Nucleus accumbens (tissue), 56 donors: ENCODE data around the gene DHDDS.

ENCODE experiments used
- DNase-seq, 56 donors: peaks; one replicate each; lab custom pipeline; 2025; lab: John Stamatoyannopoulos, UW

The DHDDS gene

DNA sequence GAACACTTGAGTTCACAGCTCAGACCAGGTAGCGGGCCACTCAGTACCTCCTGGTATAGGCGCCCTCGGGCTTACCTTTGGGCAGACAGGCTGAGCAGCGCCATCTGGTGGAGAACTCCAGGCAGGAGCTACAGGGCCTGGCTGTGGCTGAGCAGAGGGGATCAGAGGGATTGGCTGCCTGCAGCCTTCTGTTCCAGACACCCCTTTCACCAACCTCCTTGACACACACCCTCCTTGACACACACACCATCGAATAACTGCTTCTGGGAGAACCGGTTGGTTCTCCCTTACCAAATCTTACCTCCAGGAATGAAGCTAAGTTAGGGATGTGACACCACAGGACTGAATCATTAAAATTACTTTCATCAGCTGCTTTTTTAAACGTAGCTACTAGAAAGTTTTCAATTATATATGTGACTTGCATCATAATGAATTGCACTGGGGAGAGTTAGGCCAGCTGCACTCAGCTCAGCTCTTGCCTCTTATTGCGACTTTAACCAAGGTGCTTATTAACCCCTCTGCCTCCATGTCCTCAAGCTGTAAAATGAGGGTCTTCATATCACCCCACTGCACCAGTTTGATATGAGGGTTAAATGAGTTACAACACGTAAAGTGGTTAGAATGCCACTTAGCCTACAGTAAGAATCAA is 14.9 kb upstream of the DHDDS start:
- DNase-seq: peak in 46 of 56 donors; percentile 1 to 79 (median 24)

DNA sequence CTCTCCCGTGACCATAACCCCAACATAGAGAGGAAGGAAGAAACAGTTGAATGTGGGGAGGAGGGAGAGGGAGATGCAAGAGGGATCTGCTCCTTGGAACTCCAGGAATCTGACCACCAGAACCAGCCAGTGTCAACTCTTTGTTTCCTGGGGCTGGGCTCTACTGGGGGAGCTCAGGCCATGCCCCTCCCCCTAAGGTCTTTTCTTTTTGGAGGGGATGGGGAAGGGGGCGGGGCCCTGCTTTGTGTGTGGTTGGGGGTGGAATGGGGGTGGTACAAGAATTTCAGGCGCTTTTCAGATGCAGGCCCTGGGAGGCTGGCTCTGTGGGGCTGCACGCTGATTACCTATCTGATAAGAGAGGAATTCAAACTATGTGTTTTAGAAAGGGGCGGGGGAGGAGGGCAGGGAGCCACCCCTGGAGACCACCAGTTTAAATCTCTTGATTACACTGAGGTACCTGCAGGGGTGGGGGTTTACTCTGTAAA is 13.2 kb upstream of the DHDDS start:
- no peak for DNase-seq

DNA sequence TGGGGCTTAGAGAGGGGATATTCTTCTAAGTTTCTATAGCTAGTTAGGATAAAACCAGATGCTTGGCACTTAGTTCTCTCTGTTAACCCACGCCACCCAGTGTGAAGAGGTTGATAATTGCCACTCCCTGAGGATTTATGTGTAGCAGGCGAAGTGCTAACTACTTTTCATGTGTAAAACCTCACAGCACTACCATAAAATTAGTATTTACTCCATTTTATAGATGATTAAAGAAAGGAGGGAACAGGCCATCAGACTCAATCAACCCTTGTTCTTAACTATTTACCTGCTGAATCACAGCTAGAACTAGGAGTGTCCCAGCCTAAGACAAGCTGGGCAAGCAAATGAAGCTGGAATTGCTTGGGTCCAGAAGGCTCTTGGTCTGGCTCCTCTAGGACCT is 12.6 kb upstream of the DHDDS start:
- no peak for DNase-seq

DNA sequence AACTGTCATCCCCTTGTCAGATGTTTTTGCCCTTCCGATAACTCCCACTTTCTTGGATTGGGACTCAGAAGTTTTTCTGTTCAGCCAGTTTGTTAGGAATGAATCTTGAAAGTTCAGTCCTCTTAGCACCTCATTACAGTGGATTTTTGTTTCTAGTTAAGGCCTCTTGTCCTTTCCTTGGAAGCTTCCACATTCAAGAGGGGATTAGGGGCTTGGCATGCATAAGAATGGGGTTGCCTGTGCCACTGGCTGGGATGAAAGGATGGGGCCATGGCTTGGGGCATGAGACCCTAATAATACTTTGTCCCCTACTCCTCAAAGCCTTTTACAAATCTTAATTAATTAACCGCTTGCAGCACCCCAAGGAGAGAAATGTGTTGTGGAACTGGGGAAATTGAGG is 2.4 kb upstream of the DHDDS start:
- no peak for DNase-seq

DNA sequence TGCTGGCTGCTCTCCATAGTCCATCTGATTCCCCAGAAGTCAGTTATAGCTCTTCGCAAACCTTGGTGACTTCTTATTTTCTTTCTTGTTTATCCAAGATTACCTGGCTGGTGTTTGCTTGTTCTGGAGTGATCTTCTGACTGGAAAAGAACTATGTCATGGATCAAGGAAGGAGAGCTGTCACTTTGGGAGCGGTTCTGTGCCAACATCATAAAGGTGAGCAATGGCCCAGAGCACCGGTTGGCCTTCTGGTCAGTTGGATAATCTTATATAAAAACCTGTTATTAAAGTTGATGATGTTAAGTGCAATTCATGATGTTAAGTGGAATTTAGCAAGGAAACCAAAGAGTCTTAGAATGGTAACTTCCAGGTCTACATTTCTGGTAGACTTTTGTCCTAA is 672 bp downstream of the DHDDS start:
- DNase-seq: no peak

DNA sequence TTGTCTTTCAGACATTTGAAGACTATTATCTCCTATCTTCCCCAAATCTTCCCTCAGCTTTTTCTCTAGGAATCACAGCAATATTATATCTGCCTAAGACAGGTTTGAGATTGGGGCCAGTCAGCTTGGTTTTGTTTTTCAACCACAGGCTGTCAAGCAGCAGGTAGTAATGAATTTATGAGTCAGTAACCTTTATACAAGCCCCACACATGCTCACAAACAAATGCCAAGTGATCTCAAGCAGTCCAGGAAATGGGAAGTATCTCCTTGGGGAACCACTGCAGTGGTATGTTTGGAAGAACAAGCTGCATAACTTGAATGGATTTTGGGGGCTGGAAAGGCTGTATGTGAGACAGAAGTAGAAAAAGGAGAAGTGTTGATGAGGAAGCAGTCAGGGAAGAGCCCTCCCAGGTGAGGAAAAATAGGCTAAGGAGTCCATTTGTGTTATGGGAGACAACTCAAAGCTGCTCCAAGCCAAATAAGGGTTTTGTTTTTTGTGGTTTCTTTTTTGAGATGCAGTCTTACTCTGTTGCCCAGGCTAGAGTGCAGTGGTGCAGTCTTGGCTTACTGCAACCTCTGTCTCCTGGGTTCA is 2.1 kb downstream of the DHDDS start:
- no peak for DNase-seq

DNA sequence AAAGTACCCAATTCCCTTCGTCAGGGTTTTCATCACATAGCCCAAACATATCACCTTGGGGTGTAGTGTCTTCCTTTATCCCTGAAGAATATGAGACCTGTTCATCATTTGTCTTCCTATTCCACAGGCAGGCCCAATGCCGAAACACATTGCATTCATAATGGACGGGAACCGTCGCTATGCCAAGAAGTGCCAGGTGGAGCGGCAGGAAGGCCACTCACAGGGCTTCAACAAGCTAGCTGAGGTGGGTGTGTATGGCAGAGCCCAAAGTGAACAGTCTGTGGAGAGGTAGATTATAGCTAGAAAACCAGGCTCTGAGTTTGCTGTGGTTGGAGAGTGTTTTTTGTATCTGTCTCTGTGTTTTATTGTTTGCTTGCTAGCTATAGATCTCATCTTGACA is 5.9 kb downstream of the DHDDS start:
- no peak for DNase-seq

DNA sequence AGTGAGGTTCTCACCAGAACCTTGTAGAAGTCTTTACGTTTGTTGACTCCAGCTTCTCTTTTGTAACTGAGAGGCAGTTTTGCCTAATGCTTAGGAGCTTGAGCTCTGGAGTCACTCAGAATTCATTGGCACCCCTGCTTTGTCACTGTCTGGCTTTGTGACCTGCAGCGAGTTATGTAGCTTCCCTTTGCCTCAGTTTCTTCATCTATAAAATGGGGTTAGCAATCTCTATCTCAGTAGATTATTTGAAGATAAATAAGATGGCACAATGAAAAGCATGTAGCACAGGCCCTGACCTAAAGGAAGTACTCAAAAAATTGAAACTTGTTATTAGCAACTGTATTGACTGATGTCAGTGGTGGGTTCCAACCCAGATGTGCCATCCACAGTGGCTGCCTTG is 8.1 kb downstream of the DHDDS start:
- no peak for DNase-seq

DNA sequence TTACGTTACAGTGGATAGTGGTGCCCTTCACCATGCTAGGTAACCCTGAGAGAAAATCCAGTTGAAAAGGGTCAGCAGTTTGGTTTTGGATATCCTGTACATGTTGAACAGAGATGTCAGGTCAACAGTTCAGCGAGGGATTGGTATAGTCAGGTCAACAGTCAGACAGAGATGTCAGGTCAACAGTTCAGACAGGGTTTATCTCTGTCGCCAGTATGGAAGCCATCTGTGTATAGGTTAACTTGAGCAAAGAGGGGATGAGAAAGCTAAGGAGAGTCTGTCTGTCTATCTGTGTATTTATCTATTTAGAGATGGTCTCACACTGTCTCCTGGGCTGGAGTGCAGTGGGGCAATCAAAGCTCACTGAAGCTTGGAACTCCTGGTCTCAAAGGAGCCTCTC is 17.7 kb downstream of the DHDDS start:
- DNase-seq: no peak

DNA sequence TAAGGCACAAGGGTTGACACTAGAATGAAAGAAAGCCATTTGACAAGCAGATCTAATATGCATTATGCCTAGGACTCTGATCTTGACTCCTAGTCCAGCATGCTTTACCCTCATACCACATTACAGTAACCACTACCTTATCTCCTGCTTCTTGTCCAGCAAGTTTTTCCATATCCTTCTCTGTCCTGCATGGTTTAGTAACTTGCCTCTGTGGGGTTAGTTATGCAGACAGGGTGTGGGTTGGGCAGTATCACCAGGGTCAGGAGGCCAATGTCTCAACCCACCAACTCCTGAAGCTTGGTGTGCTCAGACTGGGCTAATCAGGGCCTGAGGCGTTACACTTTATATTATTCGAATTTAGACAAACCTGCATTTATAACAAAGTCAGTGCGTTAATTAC is 18.8 kb downstream of the DHDDS start:
- no peak for DNase-seq

DNA sequence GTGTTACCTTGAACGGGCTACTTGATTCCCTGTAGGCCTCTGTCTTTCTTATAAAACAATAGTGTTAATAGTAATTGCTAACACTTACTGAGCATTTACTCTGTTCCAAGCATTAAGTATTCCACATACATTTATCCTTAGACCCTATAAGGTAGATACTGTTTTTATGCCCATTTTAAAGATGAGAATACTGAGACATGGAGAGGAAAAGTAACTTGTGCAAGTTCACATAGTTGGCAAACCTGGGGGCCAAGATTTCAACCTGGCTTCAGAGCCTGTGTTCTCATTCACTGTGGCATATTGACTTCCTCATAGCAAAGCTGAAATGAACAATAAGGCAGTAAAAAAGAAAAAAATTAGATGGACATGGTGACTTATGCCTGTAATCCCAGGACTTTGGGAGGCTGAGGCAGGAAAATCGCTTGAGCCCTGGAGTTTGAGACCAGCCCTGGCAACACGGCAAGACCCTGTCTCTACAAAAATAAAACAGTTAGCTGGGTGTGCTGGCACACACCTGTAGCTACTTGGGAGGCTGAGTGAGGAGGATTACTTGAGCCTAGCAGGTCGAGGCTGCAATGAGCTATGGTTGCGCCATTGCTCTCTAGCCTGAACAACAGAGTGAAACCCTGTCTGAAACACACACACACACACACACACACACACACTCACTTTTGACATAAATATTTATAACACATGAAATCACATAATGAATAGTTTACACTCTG is 20.5 kb downstream of the DHDDS start:
- DNase-seq: no peak

DNA sequence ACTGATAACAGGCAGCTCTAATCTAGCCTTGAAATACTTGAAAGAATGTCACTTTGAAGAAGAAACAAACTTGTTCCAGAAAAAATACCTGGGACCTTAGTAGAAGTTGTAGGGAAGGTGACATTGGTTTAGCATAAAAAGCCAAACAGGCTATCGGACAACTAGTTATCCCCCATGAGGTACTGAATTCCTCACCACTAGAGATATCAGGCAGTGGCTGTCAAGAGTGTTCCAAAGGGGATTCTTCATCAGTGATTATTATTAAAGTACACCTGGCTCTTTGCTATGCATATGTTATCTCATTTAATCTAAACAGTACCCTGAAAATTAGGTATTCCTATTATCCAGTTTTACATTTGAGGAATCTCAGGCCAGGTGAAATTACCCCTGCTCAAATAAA is 27.0 kb downstream of the DHDDS start:
- DNase-seq: no peak

DNA sequence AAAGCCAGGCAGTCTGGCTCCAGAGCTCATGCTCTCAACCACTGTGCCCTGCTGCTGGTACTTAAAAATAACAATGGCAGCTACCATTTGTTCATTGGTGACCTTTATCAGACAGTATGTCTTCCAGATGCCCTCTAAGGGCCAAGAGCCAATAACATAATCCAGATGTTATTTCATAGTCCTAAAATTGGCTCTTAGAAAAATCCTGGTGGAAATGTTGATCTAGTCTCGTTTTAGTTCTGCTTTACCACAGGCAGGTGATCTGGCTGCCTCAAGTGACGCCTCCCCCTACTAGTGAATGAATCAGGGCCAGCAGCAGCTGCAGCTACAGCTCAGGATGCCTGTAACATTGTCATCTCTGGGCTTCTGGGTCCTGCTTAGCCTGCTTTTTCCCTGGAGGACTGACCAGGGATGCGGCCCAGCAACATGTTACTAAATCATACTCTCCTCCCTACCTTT is 27.5 kb downstream of the DHDDS start:
- DNase-seq: peak in 9 of 56 donors; percentile 3 to 32 (median 16)

DNA sequence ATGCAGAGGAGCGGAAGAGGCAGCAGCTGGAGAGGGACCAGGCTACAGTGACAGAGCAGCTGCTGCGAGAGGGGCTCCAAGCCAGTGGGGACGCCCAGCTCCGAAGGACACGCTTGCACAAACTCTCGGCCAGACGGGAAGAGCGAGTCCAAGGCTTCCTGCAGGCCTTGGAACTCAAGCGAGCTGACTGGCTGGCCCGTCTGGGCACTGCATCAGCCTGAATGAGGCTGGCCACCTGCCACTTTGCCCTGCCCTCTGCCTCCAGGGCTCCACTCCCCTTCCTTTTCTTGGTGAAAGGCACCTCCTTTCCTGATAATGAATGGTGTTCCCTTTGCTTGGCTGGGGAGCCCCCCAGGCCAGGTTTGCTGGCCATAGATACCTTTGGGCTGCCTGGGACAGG is 36.8 kb downstream of the DHDDS start:
- DNase-seq: peak in 23 of 56 donors; percentile 5 to 49 (median 23)

DNA sequence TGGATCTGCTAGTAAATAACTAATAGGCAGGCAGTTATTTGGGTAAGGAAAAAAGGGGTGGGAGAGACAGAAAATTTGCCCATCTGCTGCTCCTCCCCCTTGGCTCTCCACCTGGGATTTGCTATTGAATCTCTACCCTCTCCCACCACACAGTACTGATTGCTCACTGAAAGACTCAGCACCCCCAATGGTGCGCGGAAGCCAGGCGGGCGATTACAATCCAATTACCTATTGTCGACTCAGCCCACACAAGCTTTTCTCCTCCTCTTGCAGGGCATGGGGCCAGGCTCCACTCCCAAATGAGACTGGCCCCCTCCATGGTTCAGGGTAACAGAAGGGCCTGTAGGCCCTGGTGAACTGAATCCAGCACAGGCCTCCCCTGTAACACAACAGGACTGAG is 37.4 kb downstream of the DHDDS start:
- DNase-seq: peak in 3 of 56 donors; percentile 5 to 8 (median 8)

DNA sequence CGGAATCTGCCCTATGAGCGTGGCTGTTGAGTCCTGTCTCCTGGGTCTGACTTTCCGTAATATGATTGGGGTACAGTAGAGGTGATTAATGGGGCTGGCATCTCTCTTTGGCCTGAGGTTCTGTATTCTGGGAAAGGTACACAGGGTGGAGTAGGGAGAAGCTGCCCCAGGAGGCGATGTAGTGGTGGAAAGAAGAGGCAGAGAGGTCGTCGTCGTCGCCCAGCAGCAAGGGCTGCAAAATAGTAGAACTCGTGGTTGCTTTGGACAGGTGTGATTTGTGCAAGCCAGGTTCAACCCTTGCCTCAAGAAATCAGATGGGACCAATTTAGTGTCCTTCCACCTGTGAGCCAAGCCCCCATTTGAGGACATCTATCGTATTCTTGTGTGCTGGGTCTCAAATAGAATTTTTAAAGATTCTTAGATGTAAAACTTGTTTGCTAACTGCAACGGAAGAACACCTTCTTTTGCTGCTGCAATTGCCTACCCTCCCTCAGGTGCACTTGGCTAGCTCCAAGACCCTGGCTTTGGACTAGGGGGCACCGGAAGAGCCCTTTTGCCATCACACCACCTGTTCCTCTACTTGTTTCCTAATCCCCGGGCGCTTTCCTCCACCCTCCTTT is 38.9 kb downstream of the DHDDS start:
- peak in 1 of 56 donors; percentile 12 for DNase-seq

DNA sequence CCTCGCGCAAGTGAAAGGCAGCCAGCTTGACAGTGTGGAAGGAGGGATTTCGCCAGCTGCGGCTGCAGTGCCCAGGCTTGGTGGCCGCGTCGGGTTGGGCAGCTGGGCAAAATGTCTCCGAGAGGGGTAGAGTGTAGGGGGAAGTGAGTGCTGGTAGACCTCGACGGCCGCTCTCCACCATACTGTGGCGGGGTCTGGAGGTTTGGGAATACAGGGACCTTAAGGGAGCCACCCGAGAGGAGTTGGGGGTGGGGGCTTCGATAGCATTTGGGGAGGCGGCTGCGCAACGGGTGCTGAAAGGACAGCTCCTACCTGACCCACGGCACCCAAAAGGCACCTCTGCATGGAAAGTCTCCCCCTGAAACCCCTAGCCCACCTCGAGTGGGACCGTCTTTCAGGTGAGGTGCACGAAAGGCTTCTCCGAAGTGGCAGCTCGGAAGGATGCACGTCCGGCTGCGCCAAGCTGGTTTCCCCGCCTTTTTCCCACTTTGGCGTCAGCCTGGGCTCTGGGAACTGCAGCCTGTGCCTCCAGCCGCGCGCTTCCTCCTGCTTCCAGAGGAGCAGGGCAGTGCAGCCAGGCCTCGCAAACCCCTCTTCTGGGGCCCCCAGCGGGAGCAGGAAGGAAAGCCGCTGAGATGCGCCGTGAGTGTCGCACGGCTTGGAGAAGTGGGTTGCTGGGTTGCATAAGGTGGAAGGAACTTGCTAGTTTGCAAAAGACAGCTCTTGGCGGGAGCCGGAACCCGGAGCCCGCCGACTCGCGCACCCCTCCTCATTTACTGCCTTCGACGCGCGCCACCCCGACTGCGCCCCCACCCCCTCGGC is 39.6 kb downstream of the DHDDS start:
- peak in 44 of 56 donors; percentile 17 to 91 (median 58) for DNase-seq

DNA sequence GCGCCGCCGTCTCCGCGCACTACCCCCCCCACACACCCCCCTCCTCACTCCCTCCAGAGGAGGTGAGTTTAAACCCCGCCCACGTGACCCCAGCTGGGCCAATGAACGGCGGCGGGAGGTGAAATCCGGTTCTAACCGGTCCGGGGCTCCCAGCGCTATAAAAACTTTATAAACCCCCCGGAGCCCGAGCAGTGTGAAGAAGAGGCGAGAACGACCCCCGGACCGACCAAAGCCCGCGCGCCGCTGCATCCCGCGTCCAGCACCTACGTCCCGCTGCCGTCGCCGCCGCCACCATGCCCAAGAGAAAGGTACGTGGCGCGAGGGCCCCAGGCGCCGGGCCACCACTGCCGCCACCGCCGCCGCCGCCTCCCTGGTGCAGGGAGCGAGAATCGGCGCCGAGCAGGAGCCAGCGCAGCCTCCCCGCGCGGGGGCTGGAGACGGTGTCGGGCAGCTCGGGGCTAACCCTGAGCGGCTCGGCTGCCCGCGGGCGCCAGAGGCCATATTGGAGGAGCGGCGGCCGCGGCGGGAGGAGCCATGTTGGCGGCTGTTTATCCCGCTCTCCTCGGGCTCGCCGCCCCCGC is 40.3 kb downstream of the DHDDS start, which contains the start of gene HMGN2:
HMGN2 (plus strand) TSS at position 121 of the 581 bp plus-strand sequence; CDS start at position 294, 173 bp downstream.
- peak; percentile 61 to 97 (median 89) for DNase-seq
